ENCODE data around the gene OBI1. TPM values are rescaled to one million over a fixed set of nuclear protein-coding genes. Genes with fewer than 3 reads are reported as not detected.

Gene OBI1
- total RNA-seq, 1 donor from 2014 or later, result 9.3 TPM

- DNase-seq (no peak), ATAC-seq (ENCODE audit: poor library complexity) (no peak)
- intact Hi-C loops (cut with DNase I), result no loop called here
Observed at GRCh38 chr13:78607409-78608251, 51.3 kb downstream of the OBI1 start.

DNA sequence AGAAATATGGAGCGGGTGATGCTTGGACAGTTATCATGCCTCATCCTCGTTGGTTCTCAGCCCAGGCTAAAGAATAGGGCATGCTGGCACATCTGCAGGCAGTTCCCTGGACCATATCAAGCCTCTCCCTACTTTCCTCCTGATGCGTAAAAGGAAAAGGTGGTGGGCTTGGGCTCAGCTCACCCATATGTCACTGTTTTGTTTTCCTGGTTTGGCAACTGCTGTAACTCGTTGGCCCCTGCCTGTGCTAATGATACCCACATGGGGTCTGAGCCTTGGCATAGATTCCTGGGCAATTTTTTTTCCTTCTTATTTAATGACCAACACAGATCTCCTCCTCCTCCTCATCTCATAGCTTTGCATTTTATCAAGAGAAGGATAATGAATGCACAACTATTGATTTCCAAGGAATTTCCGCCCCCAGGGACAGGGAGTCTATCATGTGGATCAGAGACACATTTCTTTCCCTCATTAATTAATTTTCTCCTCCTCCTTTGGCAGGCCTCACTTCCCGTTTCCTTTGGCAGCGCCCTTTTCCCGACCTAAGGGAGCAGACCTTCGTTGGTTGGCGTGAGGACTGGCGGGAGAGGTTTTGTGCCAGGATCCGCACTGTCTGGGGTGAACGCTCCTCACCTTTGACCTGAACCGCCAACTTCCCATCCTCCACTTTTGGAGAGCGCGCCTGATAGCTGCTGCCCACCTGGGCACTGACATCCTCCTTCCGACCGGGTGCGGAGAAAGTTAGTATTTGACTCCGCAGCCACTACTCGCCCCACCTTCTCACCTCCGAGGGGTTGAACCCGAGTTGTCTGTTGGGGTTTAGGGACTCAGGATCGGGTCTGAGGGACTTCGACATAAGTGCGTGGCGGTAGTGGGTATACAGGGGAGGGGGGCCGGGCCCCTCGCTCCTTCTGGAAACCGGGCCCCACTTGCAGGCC is 52.2 kb downstream of the OBI1 start:
- intact Hi-C loops (cut with DNase I), result no loop called here
- ATAC-seq (ENCODE audit: poor library complexity) (no peak), DNase-seq (no peak)

DNA sequence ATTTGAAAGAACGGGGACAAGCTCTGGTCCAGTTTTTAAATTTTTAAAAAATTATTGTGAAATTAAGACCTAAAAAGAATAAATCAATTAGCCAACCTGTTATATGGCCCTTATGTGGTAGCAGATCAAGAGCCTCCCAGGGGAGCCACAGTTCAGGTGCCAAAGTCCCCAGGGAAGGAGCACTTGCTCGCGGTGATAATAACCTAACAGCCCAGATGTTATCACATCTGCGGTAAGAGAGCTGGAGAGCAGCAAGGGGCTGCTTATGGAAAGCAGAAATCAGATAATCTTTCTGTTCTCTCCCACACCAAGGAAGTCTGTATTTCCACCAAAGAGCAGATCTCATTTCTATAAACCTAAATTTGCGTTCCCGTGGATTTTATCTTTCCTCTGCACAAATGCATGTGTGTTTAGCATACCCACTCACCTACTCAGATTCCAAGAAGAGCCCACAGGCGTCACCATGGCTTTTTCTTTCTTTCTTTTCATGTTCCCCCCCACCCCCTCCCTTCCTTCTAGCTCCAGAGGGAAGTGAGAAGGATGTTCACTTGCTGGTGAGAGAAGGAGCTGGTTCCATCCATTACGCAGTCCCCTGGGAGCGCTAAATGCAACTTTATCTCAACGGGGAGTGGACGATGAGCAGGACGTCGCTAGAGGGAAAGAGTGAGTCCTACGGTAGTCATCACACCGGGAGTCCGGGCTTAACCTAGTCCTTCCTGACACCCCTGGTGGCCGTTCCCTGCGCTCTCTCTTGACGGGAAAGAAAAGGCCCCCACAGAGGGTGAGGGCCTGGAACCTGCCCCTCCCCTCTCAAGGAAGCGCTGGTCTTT is 54.0 kb downstream of the OBI1 start:
- intact Hi-C loops (cut with DNase I), result no loop called here
- ATAC-seq (ENCODE audit: poor library complexity) (no peak), DNase-seq (no peak)

DNA sequence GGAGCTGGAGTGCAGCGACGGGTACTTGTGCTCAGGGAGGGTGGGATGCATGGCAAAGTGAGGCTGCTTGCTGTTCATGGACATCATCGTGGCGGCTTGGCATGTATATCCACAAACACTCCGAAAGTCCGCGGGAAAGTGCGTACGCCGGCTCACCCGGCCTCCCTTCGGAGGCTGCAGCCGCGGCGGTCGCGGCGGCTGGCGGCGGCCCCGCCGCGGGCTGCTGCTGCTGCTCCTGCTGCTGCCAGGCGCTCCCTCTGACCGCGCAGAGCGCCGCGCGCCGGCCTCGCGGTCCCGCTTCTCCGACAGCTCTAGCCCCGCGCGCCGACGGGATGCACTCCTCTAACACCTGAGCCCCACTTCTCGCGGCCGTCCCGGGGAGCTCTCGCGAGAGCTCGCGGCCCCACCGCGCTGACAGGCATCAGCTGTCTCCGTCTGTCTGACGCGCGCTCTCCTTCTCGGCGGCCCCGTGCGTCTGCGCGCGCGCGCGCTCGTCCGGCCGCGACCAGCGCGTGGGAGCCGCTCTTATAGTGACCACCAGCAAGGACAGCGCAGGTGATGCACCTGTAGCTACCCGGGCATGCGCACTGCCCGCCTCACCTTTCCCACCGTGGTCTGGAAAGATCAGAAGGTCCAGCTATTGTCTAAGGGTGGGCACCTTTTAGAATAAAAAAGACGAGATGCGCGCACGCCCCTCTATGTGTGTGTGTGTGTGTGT is 55.6 kb downstream of the OBI1 start, which contains the start of gene POU4F1:
TSS of gene POU4F1 (minus strand) at position 313 of the 718 bp plus-strand sequence. CDS start at position 87, 226 bp downstream.
- DNase-seq (no peak), ATAC-seq (ENCODE audit: poor library complexity) (no peak)
- intact Hi-C loops (cut with DNase I), result no loop called here

DNA sequence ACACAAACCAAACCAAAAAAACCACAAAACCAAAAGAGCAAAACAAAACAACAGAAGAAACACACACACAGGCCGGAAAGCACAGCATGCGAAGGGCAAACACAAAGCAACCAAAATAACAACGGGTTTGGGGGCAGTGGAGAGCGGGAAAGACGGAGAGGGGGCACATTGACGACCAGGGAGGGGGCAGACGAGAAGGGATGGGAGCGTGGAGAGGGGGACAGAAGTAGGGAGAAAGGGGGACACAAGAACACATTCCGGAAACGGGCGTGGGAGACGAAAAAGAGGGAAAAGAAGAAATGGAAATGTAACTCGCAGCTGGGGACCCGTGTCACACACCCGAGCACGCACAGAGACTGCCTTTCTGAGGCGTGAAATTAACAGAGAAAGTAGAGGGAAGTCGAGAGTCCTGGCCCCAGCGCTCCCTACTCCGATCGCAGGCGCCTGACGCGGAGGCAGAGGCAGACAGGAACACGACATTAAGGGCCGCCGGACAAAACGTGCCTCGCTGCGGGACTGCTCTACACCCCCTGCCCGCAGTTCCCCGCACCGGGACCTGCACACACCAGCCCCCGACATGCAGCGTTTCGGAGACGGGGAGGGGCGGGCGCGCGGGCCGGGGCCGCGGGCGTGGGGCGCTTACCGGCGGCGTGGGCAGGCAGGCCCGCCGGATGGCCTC is 56.3 kb downstream of the OBI1 start:
- intact Hi-C loops (cut with DNase I), result no loop called here
- no peak for DNase-seq
- ATAC-seq (ENCODE audit: poor library complexity), result no peak

DNA sequence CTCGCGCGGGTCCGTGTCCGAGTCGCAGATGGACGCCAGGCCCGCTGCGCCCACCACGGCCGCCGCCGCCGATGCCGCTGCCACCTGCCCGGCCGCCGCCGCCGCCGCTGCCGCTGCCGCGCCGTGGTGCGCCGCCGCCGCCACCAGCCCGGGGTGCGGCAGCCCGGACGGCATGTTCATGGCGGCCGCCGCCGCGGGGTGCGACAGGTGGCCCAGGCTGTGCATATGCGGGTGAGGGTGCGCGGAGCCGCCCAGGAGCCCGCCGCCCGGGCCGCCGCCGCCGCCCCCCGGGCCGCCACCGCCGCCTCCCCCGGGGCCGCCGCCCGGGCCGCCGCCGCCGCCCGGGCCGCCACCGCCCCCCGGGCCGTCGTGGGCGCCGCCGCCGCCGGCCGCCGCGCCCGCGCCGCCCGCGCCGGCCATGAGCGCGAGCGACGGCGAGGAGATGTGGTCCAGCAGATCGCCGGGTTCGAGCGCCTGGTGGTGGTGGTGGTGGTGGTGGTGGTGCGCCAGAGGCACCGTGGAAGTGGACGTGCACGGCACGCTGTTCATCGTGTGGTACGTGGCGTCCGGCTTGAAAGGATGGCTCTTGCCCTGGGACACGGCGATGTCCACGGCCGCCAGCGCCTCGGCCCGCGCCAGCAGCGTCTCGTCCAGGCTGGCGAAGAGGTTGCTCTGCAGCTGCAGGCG is 56.9 kb downstream of the OBI1 start:
- DNase-seq, result no peak
- intact Hi-C loops (cut with DNase I), result no loop called here
- ATAC-seq (ENCODE audit: poor library complexity), result no peak

GRCh38 chr13:78601124-78601873 is 57.7 kb downstream of the OBI1 start:
- no peak for ATAC-seq (ENCODE audit: poor library complexity)
- DNase-seq, result no peak
- intact Hi-C loops (cut with DNase I), result no loop called here

DNA sequence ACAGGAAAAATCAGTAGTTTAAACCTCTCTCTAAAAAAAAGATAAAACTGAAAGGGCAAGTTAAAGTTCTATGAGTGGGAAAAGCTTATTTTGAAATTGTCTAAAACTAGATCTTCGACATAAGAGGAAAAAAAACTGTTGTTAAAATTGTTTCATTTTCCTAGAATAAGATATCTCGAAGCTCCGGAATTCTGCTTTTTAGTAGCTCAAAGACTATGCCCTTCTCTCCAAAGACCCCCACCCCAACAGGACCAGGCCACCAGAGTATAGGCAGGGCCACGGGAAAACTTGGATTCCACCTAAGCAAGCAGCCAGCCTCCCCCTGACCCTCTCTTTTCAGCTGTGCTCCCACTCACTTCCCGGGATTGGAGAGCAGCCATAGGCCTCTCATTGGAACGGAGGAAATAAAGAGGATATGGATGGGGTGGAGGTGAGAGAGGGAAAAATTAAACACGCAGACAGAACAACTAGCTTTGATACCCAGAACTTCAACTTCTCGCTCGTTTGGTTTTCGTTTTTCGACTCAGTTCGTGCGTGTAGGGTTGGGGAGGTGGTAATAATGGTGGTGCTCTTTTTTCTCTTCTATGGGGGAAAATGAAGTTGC is 58.6 kb downstream of the OBI1 start:
- intact Hi-C loops (cut with DNase I), result no loop called here
- no peak for DNase-seq
- ATAC-seq (ENCODE audit: poor library complexity), result no peak

GRCh38 chr13:78599645-78600279 is 59.2 kb downstream of the OBI1 start:
- no peak for ATAC-seq (ENCODE audit: poor library complexity)
- intact Hi-C loops (cut with DNase I), result no loop called here
- DNase-seq, result no peak

DNA sequence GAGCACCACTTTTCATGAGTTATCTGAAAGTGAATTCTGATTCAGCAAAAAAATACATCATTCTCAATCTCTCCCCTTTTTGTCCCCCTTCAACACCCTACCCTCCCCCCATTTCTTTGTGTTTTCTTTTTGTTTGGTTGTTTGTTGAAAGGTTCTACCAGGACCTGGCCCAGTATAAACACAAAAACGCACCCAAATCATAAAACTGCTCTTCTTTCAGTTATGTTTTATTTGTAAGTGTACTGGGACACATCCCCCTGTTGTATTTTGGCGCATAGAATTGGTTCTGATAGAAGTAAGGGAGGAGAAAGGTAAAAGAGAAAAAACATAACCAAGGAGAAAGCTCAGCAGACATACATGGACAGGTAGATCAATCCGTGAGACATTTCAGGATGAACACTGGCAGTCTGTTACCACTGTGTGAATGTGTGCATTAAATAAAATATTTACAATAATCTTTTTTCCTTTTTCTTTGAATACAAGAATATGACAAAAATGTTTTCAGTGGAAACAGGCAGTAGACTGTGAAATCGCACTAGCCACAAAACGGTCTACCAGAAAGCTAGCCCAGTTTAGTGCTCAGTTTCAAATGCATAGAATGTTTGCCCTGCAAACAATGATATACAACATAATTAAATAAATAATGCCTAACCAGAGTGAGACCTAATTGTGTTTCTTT is 59.9 kb downstream of the OBI1 start:
- DNase-seq (no peak), ATAC-seq (ENCODE audit: poor library complexity) (no peak)
- intact Hi-C loops (cut with DNase I), result no loop called here

DNA sequence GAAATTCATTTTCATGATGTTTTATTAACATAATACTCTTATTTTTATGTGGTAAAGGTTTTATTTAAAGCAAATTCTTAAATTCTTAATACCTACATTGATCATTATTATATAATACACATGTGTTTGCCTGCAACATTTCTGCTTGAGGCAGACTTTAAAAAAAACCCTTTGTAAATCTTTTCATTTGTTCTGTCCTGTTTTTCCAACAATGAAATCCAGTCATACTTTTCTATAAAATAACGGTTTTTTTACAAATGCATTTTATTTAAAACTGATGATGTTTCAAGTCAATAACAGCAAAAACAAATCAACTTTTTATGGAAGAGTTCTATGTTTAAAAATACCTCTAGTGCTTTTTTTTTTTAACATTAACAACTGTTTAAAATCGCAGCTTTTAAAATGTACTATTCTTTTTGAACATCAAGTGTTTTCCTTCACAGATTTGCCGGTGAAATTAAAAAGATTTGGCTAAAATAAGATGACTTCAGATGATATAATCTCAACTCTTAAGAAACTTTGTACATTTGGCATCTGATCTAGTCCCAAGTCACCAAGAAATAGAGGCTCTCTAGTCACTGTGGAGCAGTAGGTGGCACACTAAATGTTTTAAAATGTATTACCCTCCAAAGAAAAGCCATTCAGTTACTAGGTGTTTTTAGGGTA is 60.7 kb downstream of the OBI1 start:
- intact Hi-C loops (cut with DNase I), result no loop called here
- no peak for ATAC-seq (ENCODE audit: poor library complexity)
- no peak for DNase-seq

DNA sequence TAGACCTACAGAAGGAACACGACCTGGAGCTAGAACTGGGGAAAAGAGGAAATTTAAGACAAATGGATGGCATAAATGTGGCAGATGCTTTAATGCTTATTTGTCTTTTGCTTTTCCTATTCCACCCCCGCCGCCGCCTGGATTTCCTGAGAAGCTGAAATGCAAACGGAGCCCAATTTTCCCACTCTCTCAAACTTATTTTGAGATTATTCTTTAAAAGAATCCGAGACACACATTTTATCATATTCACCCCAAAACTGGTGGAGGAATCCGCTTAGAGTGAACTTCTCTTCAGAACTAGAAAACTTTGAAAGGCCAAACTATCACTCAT is 61.4 kb downstream of the OBI1 start:
- DNase-seq (no peak), ATAC-seq (ENCODE audit: poor library complexity) (no peak)
- intact Hi-C loops (cut with DNase I), result no loop called here

- DNase-seq (no peak), ATAC-seq (ENCODE audit: poor library complexity) (no peak)
- intact Hi-C loops (cut with DNase I), result no loop called here
Observed at GRCh38 chr13:78596736-78597601, 62.0 kb downstream of the OBI1 start.

DNA sequence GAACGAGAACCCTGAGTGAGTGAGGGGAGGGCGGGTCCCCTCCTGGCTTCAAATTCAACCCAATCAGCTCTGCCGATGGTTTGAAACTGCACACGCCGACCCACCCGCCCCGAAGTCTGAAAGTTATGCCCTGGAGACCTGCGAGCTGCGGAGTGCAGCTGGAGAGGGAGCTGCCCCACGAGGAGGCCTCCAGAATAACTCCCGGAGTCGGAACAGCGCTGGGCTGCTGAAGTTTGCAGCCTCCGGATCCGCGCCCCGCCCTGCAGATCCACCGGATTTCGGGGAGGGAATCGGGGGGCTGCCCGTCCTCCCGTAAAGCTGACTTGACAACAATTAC is 62.6 kb downstream of the OBI1 start:
- DNase-seq, result no peak
- no peak for ATAC-seq (ENCODE audit: poor library complexity)
- intact Hi-C loops (cut with DNase I), result no loop called here
